RPMI8226 (cell line): ENCODE measurements around the gene PHACTR1.

Experiments used
- DNase-seq: peaks from one replicate; pipeline ENCODE4 v3.0.0-alpha.2; 2015

PHACTR1 gene

DNA sequence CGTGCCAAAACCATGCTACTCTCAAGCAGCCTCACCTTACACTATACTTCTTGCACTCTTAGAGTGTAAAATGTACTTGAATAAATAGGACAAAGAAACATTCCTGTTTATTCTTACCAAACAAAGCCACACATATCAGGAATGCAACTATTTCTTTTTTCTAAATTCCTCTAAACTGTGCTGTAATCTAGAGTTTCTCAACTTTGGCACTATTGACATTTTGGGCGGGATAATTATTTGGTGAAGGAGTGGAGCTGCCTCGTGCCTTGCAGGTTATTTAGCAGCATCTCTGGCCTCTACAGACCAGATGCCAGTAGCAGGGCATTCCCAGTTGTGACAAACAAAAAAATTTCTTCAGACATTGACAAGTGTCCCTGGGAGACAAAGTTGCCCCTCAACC, 86.9 kb downstream of the PHACTR1 start:
- no peak for DNase-seq

DNA sequence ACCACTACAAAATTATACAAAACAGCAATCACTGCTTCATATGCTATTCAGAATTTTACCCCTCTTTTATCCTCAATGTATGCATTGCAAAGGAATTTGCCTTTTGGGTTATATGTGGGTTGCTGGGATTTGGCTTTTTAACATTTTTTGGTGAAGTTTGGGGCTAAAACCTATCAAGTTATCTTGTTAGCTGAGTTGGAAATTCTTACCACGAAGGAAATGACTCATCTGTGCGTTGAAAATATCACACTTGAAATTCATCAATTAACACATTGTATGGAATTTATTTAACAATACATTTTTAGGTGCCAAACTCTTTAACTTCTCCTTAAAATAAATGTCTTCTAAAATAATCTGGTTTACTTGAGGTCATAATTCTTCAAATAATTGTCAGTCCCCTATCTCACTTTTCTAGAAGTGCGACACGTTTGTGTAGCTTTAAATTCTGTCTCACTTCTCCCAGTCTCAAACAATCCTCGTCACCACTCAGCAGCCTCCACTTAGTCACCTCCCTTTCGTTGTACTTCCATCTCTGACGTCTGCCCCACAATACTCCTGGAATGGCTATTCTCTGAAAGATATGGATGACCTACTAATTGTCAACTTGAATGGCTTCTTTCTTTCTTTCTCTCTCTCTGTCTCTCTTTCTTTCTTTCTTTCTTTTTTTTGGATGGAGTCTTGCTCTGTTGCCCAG, 88.5 kb downstream of the PHACTR1 start:
- DNase-seq: no peak

DNA sequence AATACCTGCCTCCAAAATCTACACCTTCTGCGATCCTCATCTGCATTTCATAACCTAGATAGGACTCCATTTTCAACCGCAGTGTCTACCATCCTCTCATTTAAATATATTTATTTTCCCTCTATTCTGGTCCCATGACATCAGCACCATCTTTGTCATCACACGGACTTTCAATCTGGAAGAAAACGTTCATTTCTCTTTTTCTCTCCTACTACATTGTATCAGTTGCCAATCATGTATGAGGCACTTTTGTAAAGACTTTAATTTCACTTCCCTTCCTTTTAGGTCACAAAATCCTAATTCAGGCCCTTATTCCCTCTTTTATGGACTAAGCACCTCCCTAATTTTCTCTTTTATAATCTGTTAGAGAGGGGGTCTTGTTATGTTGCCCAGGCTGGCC, 89.6 kb downstream of the PHACTR1 start:
- DNase-seq: no peak

DNA sequence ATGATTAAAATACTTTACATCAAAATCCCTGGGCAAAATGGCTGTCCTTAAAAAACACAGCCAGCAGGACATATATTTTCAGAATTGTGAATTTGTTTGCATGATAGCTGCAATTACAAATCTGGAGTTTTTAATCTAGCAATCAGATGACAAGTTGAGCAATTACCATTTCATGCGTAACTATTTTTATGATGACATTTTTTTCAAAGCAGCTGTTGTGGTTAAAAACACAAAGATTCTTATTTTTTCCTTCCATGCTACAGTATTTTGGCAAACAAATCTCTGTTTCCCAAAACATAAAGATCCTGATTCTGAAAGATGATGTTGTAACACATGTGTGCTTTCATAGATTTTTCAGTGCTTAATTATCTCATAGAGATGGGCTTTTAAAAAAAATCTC, 90.2 kb downstream of the PHACTR1 start:
- no peak for DNase-seq

DNA sequence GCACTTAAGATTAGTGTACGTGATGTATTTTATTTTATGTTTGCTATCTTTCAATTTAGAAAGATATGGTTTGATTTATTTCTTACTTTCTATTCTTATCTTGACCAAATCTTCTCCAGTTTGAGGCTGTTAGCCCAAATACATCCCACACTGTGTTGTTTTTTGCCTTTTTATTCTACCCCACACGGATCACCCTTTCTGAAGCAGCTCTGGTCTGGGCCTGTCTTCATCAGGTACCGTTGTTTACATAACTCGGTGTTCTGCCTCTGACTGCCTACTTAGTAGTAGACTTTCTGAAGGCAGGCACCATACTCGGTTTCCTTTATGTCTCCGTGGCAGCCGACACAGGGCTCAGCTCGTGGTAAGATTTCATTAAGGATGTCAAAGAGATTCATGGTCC, 95.0 kb downstream of the PHACTR1 start:
- no peak for DNase-seq

DNA sequence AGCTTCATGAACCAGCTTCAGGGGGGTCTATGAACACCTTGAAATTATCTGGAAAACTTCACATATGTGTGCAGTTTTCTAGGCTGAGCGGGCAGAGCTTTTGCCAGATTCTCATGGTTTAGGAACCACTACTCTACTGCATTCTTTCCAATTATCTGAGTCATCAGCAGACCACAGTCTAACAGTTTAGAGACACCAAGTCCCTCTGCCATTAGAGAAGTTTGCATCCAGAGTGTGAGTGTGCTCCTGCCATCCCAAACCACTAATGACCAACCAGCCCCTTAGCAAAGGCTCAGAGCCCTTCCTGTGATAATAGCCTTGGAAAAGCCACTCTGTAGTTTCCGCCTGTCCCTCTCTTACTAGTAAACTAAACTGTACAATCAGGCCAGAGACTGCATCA, 96.8 kb downstream of the PHACTR1 start:
- DNase-seq: no peak

DNA sequence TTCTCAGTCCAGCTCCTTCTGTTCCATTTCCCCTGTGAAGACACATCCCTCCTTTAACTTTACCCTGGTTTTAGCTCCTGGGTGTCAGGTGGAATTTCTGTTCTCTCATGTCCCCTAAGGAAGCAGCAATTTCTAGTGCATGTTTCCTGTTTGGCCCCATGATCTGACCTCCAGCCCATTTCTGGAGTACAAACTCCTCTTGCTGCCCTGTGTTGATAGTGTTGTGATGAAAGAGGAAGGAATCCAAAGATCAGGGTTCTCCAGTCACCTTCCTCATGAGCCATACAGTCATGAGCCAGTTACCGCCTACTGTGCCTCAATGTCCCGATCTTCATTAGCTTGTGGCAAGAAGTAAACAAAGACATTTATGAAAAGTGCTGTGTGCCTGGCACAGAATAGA, 97.4 kb downstream of the PHACTR1 start:
- no peak for DNase-seq

DNA sequence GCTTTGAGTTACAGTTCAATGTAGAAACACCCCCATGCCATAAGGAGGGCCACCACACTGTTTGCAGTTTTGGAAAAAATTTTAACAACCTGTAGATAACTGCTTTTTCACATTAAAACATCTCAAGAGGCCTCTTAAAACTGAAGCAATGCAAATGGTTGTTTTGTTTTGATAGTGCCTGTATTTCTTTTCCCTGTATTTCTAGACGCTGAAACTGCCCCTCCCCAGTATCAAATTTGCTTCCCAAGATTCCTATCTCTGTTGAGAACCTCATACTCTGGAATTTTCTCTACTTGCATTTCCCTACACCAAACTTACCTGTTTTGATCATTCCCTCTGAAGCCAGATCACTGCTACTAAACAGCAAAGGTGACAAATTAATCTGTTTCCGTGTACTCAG, 98.5 kb downstream of the PHACTR1 start:
- DNase-seq: no peak

DNA sequence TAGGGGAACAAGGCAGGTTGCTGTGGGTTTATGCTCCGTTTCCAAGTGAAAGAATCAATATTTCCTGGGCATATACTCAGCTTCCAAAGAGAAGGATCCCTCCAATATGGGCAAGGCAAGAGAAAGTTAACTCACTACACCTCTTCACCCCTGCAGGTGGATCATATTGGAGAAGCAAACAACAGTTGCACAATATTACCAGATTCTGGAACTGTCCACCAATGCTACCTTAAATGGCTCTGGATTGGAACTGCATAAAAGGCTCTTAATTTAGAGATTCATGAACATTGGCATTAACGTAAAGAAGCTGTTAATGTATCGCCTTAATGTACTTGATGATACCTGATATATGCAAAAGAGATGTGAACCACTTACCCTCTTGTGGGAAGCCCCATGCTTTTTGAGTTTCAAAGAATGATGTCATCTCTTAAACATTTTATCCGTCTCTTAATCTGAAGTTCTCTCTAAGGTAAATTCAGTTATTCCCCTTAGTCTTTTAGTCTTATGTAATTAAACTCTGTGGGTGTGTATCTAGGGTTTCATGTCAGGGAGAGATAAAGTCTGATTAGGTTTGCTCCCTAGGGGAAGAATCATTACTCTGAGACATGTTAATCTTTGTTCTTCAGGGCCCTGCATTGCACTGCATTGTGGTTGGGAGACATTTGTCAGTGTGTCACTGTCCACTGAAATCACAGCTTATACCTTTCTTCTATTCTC, 99.5 kb downstream of the PHACTR1 start:
- no peak for DNase-seq

DNA sequence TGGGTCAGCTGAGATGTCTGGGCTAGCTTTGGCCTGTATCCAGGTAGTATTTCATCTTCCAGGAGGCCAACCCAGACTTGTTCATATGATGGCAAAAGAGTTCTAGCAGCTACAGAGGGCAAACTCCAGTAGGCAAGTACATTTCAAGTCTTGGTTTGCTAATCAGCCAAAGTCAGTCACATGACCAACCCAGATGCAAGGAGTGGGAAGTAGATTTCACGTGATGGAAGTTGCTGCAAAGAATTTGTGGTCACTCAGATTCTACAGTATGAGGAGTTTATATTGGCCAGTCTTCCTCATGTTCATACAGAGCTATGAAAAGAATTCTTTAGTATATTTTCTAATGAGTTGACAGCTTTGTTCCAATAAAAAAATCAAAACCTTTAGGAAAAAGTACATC, 101.8 kb downstream of the PHACTR1 start:
- no peak for DNase-seq

DNA sequence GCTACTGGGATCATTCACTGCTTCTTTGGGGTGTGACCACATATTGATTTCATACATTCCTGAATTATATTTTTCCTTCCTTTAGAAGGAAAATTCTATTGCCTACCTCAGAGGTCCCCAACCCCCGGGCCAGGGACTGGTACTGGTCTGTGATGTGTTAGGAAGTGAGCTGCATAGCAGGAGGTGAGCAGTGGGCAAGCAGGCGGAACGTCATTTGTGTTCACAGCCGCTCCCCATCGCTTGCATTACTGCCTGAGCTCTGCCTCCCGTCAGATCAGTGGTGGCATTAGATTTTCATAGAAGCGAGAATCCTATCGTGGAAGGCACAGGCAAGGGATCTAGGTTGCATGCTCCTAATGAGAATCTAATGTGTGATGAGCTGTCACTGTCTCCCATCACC, 107.3 kb downstream of the PHACTR1 start:
- no peak for DNase-seq

DNA sequence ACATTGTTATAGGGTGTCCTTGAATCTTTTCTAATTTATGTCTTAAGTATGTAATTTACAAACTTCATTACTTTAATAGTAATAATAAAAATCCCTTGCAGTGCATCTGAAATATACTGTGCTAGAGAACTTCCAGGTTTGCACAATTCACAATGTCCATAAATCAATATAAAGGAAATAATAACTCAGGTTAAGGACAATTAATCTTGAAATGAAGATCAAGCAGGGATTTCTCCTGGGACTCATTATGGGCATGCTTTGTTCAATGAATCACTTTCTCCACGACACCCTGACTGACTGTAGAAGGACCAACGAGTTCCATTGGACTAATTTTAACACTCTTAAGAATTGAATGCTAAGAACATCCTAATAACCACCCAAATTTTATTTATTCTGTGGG, 110.0 kb downstream of the PHACTR1 start:
- no peak for DNase-seq

DNA sequence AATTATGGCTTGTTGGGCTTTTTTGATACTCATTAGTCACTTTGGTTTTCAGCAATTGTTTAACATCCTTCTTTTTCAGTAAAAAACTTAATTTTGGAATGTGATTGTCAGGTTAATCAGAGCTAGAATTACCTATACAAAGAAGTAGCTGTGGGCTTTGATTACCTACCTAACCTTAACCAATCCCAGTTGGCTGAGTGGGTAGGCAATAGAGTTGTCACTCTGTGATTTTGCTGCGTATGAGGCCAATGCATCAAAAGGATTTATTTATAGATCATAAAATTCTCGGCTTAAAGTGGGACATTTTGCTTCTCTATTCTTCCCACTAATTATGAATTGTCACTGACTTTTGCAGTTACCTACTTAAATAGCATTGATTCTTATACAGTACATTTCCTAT, 111.4 kb downstream of the PHACTR1 start:
- no peak for DNase-seq

DNA sequence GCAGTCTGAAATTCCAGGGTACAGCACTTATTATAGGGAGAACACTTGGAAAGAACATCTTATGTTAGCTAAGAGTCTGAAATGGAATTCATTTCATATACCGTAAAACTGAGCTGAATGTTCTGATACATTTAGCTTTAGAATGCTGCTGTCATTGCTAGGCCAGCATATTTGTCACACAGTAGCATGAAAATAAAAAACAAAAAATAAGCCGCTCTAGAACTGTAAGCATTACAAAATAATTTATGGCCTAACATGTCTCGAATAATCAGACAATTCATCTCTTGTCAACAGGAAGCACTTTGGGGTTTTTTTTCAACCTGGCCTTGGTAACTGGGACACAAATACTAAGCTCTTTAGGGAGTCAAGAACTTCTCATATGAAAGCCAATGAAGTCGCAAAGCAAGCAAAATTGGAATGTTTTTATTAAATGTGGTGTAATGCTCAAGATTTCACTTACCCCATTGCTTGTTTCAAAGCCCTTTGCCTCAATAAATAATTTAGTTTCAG, 115.7 kb downstream of the PHACTR1 start:
- no peak for DNase-seq

DNA sequence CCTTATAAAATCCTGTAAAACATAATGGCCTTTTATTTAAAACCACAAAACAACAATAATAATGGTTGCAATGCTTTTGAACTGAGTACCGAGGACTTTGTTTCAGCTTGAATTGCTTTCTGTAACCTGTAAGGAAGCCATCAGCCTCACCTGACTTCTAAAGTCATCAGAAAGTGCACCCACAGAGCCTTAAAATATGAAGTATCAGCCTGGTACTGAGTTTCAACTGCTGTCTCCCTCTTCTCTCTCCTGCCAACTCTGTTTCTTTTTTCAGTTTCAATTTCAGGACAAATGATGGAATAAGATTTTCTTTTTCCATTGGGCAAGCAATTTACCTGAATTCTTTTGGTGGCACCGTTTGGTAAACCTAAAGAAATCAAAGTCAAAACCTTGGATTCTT, 119.4 kb downstream of the PHACTR1 start:
- no peak for DNase-seq

DNA sequence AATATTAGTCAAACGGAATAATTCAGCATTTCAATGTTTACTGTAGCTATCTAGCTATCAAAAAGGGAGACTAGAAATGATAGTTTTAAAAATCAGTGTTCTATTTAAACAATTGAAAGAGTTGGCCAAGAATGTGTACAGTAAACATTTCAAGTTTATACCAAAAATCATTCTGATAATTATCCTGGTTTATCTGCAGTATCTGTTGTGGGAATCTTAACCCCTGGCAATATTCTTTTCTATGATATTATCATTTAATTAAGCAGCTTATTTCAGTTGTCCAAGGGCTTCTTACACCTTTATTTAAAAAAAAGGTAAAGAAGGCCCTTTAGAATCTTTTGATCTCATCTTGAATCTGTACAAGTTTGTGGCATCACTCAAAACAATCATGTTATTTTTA, 125.1 kb downstream of the PHACTR1 start:
- no peak for DNase-seq

DNA sequence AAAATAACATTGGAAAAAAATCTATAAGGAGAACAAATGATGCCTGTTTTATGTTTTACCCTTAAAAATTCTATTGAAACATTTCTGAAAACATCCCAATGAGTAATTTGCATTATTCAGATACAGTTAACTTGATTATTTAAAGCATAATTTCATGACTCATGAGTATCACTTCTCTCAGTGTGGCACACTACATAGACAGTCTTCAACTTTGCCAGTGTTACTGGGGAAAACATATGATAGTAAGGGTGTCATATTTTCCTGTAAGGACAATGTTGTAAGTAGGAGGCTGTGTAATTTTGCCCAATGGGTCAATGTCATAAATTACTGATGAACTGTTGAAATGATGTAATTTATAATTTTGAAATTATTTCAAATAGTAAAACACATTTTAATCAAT, 125.5 kb downstream of the PHACTR1 start:
- no peak for DNase-seq

DNA sequence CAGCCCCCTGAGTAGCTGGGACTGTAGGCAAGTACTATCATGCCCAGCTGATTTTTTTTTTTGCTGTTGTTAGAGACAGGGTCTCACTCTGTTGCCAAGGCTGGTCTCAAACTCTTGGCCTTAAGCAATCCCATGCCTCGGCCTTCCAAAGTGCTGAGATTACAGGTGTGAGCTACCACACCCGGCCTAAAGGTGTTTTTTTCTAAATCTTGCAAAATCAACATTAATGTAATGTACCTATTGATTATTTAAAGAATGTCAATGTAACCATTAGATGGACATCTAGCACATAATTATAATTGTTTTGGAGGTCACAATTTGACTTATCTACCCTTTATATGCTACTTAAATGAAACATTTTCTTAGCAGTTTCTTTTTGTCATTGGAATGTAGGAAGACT, 126.1 kb downstream of the PHACTR1 start:
- DNase-seq: no peak

DNA sequence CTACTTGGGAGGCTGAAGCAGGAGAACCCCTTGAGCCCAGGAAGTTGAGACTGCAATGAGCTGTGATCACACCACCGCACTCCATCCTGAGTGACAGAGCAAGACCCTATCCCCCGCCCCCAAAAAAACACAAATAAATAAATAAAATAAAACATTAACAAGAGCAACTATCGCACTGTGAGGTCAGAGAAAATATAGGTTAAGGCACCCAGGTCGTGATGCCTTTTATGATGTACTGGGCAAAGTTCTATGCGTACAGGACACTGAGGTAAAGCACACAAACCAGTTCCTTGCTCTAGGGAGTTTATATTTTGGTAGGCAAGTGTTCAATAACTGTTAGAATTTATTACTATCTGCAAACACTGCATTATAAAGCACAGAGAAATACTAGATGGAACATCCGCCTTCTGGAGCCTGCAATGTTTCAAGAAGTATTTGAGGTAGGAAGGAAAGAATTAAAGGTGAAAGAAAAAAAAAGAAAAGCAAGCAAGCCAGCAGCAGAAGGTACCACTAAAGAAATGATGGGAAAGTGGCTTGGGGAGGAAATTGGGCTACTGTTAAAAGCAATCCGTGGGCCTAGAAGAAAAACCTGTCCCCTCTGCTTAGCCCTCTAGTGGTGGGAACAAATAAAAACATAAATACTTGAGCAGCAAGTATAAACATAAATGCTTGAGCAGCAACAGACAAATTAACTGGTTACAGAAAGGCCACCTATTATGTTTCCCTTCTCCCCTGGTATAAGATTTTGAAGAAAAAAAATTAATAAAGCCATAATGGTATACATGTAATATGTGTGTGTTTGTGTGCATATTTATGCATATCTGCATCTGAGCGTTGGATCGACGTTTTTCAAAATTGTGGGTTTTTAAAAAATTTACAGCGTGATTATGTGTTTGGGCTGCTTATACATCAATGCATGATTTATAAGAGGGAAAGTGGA, 128.0 kb downstream of the PHACTR1 start:
- peak; percentile 37 for DNase-seq

DNA sequence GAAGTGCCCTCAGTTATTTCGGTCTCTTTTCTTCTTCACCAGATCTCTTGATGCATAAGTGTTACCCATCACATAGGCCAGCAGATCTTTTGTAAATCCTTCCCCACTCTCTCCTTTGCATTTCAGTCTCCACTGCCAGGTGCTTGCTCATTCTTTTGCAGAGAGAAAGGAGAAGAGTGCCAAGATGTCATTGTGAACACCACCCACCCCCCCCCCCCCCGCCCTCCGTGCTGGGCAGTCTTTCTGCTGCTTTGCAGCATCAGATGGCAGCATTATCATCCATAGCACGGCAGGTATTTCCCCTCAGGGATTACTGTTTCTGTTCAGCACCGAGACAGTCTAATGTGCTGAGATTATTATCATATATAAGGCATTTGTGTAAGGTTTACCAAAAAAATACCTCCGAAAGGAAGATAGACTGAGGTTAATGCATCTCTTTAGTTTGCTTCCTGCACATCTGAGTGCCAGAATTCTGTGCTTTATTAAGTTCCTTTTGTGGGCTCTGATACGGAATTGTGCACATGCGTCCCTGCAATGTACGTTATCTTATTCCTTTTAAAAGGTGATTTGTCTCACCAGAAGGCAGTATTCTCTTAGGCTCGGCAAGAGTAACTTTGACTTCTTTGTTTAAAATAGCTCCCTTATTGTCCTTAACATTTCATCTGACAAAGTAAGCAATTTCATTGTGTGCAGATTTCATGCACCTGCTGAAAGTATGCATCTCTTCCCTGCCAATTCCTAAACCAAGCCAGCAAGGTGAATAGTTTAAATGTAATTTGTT, 128.8 kb downstream of the PHACTR1 start:
- no peak for DNase-seq

DNA sequence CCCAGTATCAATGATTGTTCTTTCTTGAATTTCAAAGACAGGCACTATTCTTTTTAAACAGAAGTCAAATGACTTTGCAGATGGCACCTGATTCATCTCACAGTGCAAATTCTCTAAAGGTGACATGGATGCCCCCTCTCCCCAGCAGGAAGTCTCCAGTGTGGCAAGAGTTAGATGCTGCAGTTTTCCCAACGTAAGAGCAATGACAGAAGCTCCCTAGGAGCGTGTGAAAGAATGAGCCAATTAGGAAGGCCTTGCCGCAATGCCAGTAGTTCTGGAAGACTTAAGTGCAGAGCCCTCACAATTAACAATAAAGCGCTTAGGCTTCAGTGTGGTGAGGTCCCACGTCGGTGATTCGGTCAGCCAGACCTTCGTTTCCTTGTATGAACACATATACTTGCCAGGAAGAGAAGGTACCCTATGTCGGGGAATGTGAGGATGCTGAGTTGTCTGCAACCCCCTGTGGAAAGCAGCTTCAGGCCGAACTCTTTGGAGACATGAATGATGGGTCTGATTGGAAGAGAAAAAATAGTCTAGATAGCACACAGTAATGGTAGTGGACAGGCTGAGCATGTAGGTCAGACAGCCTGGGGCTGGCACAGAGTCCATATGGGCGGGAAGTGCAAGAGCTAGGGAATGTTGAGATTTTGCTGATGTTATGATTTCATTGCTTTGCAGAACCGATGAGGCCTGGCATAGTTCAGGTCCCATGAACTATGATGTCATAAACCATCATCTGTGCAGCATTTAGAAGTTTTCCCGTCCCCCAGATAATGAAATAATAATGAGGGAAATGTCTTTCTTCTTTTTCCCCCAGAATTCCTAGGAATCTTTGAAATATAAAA, 132.6 kb downstream of the PHACTR1 start:
- DNase-seq: no peak

DNA sequence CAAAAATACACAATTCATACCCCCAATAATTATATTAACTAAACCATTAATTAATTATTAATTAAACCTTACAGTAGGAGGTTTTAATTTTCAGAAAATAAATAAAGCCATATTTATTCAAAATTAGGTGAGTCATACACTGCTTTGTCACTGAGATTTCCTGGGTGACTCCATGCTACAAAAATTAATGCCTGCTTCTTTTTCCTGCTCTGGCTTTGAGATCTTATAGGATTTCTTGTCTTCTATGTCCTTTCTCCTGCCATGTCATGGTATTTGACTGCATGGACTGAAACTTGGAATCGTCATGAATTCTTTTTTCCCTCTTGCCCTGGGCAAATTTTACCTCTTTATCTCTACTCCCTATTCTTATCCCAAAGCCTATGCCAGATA, 133.2 kb downstream of the PHACTR1 start:
- no peak for DNase-seq
